ENCODE results near the gene ATM. TPM values are rescaled to one million over a fixed set of nuclear protein-coding genes. Genes with fewer than 3 reads are reported as not detected.

The ATM gene
- total RNA-seq, 2 donors from 2014 or later: 60.9 to 63.0 TPM

DNA sequence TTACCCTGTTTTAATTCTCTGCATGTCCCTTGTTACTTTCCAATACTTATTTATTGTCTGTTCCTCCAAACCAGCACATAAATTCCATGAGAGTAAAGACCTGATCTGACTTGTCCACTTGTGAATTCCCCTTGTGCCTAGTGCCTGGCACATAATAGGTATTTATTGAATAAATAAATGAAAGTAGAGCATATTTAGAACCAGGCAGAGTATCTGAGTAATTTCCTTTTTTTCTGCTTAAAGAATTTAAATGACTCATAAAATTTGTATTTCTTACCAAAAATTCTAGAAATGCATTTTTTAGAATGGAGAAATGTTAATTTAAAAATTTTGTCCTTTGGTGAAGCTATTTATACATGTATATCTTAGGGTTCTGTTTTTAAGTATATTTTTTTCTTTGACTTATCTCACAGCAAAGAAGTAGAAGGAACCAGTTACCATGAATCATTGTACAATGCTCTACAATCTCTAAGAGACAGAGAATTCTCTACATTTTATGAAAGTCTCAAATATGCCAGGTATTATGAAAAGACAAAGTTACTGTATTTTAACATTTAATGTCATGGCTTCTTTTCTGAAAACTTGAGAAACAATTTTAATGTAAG, 96.8 kb downstream of the ATM start:
- no peak overlapping the region for H3K27ac Mint-ChIP-seq
- H3K4me1 Mint-ChIP-seq: peaks cover 8% of the 10 kb centered on the region
- no peaks in the 10 kb centered on the region for H3K4me1 ChIP-seq (ENCODE audit: control insufficient read depth, insufficient read depth, low read length)
- H3K9ac ChIP-seq (ENCODE audit: extremely low read depth, low read length, poor library complexity, severe bottlenecking): no peak overlapping the region
- DNase-seq: no peak
- H3K4me3 Mint-ChIP-seq: no peak overlapping the region
- H3K36me3 Mint-ChIP-seq (ENCODE audit: low read depth): peaks cover 36% of the 10 kb centered on the region
- H3K27me3 Mint-ChIP-seq (ENCODE audit: insufficient read depth): no peaks in the 10 kb centered on the region
- no peaks in the 10 kb centered on the region for H3K9me3 Mint-ChIP-seq
- no peak overlapping the region for H3K27ac ChIP-seq (ENCODE audit: low read depth, low read length)
- no peak overlapping the region for H3K4me3 ChIP-seq (ENCODE audit: low read length)
- TF ChIP-seq, protein P1, sequence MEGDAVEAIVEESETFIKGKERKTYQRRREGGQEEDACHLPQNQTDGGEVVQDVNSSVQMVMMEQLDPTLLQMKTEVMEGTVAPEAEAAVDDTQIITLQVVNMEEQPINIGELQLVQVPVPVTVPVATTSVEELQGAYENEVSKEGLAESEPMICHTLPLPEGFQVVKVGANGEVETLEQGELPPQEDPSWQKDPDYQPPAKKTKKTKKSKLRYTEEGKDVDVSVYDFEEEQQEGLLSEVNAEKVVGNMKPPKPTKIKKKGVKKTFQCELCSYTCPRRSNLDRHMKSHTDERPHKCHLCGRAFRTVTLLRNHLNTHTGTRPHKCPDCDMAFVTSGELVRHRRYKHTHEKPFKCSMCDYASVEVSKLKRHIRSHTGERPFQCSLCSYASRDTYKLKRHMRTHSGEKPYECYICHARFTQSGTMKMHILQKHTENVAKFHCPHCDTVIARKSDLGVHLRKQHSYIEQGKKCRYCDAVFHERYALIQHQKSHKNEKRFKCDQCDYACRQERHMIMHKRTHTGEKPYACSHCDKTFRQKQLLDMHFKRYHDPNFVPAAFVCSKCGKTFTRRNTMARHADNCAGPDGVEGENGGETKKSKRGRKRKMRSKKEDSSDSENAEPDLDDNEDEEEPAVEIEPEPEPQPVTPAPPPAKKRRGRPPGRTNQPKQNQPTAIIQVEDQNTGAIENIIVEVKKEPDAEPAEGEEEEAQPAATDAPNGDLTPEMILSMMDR (conservative IDR thresholded peaks at IDR 0.05): no peak
- H3K27me3 ChIP-seq (ENCODE audit: control insufficient read depth, insufficient read depth, low read length, poor library complexity, severe bottlenecking): no peaks in the 10 kb centered on the region
- no peaks in the 10 kb centered on the region for H3K9me3 ChIP-seq (ENCODE audit: control insufficient read depth, low read length)
- peaks cover 43% of the 10 kb centered on the region for H3K36me3 ChIP-seq (ENCODE audit: control insufficient read depth, insufficient read depth, low read length)

DNA sequence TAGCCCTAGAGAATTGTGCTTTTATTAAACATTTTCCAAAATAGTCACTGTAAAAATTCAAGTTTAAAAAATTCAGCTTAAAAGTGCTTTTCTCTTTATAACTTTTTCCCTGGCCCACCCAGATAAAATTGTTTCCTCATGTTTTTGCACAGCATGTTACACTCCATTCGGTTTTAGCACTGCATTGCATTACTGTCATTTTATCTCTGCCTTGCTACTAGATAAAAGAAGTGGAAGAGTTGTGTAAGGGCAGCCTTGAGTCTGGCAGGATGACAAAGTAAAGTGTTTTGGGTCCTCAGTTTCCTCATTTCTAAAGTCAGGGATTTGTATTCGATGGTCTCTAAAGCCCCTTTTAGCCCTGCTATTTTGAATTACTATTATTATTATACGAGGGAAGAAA, 99.8 kb downstream of the ATM start:
- Histone ChIP-seq H3K9ac (ENCODE audit: extremely low read depth, low read length, poor library complexity, severe bottlenecking) (no peak overlapping the region), H3K27me3 (ENCODE audit: control insufficient read depth, insufficient read depth, low read length, poor library complexity, severe bottlenecking) (no peaks in the 10 kb centered on the region), H3K9me3 (ENCODE audit: control insufficient read depth, low read length) (no peaks in the 10 kb centered on the region), H3K4me1 (ENCODE audit: control insufficient read depth, insufficient read depth, low read length) (no peaks in the 10 kb centered on the region), H3K27ac (ENCODE audit: low read depth, low read length) (no peak overlapping the region), H3K4me3 (ENCODE audit: low read length) (no peak overlapping the region), H3K36me3 (ENCODE audit: control insufficient read depth, insufficient read depth, low read length) (peaks cover 58% of the 10 kb centered on the region)
- 97 to 100% methylated on average over 1 to 3 of the region's 3 CpGs for WGBS, 2 experiments (ENCODE audit: insufficient coverage in 1 of 2, insufficient read length in 1 of 2)
- Mint-ChIP-seq H3K9me3 (no peaks in the 10 kb centered on the region), H3K4me3 (no peak overlapping the region), H3K4me1 (no peaks in the 10 kb centered on the region), H3K36me3 (ENCODE audit: low read depth) (peaks cover 30% of the 10 kb centered on the region), H3K27me3 (ENCODE audit: insufficient read depth) (no peaks in the 10 kb centered on the region), H3K27ac (no peak overlapping the region)
- TF ChIP-seq, protein P1 (conservative IDR thresholded peaks at IDR 0.05): no peak
- DNase-seq: no peak

DNA sequence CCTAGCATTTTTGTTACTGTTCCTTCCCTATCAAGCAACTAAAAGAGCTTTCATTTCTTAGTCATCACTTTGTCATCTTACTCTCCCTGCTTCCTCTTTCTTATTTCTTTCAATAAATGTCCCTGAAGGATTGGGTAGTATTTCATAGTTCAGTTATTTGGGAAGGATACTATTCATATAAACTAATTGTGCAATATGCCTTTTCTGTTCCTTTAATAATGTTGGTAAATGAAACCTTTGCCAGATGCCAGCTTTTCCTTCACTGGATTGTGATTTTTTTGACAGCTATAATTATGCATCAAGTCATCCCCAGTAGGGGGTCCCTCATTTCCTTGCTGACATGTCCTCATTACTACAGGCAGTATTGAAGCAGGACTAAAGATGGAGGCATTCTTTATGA, 101.7 kb downstream of the ATM start:
- no peaks in the 10 kb centered on the region for H3K9me3 Mint-ChIP-seq
- Histone ChIP-seq H3K9me3 (ENCODE audit: control insufficient read depth, low read length) (no peaks in the 10 kb centered on the region), H3K36me3 (ENCODE audit: control insufficient read depth, insufficient read depth, low read length) (peaks cover 56% of the 10 kb centered on the region), H3K9ac (ENCODE audit: extremely low read depth, low read length, poor library complexity, severe bottlenecking) (no peak overlapping the region), H3K27me3 (ENCODE audit: control insufficient read depth, insufficient read depth, low read length, poor library complexity, severe bottlenecking) (no peaks in the 10 kb centered on the region), H3K4me3 (ENCODE audit: low read length) (no peak overlapping the region), H3K4me1 (ENCODE audit: control insufficient read depth, insufficient read depth, low read length) (no peaks in the 10 kb centered on the region), H3K27ac (ENCODE audit: low read depth, low read length) (no peak overlapping the region)
- H3K4me1 Mint-ChIP-seq: no peaks in the 10 kb centered on the region
- TF ChIP-seq, protein P1 (conservative IDR thresholded peaks at IDR 0.05): no peak
- H3K4me3 Mint-ChIP-seq: no peak overlapping the region
- H3K27me3 Mint-ChIP-seq (ENCODE audit: insufficient read depth): no peaks in the 10 kb centered on the region
- no peak for DNase-seq
- H3K36me3 Mint-ChIP-seq (ENCODE audit: low read depth): peaks cover 43% of the 10 kb centered on the region
- H3K27ac Mint-ChIP-seq: no peak overlapping the region
